Measurements from ENCODE around the gene INPP4B.
"Not testable (repeated sequence)": the region's sequence is repeated elsewhere in the genome, so short reads cannot be mapped to it uniquely, and the experiment has no call there.

The INPP4B gene

DNA sequence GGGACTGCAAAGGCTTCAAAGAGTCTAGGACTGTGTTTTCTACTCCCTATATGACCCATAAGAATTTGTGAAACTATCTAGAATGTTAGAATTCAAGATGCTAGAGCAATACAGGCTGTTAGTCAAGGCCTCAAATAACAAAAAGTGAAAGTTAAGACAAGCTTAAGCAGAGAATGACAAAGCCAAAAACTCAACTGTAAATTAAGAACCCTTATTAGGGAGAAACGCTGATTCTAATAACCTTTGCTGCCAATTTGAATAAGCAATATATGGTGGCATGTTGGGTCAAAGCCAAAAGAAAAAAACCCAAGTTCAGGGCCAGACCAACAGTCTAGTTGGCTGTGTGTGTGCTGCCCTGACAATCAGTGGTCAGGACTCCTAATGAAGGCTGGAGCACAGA is 160.0 kb downstream of the INPP4B start:
- DNase-seq (ENCODE audit: low read depth in 2 of 2), result no peak

DNA sequence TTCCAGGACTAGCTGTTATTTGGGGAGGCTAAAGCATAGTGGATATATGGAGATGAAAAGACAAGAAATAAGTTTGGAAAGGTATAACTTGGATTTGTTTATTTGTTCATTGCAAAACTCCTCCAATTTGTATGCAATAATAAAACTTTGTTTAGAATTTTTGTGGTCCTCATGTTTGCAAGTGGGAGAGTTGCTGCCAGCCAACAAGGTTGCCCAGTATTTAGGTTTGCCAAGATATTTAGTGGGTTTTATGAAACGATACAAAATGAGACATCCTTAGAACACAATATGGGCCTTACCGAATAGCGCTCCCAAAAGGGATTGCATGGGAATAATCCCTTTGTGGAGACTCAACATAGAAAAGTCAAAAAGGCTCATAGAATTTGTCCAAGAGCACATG is 162.1 kb downstream of the INPP4B start:
- no peak for DNase-seq (ENCODE audit: low read depth in 2 of 2)

- DNase-seq (ENCODE audit: low read depth in 2 of 2), result no peak
These were observed 162.6 kb downstream of the INPP4B start for GRCh38 chr4:142683503-142683902.

DNA sequence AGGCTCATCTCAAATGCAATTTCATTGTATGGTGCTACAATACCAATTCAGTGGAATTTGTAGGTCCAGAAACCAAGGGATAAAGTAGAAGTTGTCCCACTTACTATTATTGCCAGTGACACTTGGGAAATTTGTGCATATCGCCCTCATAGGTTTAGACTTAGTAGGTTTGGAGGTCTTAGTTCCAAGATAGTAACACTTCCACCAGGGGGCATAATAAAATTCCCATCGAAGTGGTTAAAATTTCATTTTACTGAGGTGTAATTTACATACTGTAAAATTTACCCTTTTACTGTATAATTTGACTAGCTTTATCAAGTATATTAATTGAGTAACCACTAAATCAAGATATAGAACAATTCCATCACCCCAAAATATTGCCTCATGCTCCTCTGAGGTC is 174.6 kb downstream of the INPP4B start:
- no peak for DNase-seq (ENCODE audit: low read depth in 2 of 2)

- DNase-seq (ENCODE audit: low read depth in 2 of 2), result no peak
These were observed 182.3 kb downstream of the INPP4B start for GRCh38 chr4:142663828-142664227.

DNA sequence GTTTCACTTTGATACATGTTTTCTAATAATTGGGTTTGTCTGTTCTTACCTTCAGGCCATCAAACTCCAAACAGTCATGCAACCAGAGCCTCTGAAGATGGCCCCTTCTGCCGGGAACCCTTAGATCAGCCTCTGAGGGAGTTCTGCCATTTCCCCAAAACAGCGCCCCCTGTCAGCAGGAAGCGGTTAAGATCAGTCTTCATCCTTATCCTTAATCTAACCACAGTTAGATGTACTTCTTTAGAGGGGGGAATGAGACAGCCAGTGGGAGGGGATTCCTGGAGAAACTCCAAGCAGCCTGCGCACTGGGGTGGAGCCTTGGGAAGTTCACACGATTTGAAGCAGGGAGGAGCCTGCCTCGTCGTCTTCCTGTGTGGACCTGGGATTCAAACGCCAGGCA is 185.4 kb downstream of the INPP4B start:
- DNase-seq (ENCODE audit: low read depth in 2 of 2), result no peak

GRCh38 chr4:142656178-142656577 is 189.9 kb downstream of the INPP4B start:
- no peak for DNase-seq (ENCODE audit: low read depth in 2 of 2)

DNA sequence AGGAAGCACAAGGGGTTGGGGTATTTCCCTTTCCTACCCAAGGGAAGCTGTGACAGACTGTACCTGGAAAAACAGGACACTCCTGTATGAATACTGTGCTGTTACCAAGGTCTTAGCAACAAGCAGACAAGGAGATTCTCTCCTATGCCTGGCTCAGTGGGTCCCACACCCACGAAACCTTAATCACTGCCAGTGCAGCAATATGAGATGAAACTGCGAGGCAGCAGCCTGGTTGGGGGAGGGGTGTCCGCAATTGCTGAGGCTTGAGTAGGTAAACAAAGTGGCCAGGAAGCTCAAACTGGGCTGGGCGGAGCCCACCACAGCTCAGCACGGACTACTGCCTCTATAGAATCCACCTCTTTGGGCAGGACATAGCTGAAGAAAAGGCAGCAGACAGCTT is 197.7 kb downstream of the INPP4B start:
- no peak for DNase-seq (ENCODE audit: low read depth in 2 of 2)

DNA sequence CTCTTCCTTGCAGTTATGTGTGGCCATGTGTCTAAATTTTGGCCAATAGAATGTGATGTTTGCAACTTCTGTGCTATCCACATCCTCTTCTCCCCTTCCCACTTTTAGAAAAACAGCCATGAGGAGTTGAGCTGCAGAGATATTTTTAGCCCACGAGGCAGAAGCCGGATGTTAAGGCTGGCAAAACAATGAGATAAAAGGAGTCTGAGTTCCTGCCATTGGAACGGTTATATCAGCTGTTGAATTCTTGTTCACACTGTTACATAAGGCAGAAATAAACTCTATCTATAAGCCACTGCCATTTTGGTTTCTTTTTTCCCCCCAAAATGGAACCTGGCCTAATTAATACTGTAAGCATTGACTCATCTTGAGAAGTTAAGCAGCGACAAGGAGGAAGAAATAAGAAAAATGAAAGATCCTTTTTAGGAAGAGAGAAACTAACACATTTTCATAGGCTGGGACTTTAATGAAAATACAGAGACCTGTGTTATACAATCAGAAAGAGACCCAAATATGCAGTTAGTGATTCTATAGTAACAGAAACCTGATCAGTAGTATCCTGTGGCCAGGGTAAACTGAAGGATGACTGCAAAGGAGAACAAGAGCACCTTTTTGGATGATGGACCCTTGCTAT is 200.5 kb downstream of the INPP4B start:
- no peak for DNase-seq (ENCODE audit: low read depth in 2 of 2)

DNA sequence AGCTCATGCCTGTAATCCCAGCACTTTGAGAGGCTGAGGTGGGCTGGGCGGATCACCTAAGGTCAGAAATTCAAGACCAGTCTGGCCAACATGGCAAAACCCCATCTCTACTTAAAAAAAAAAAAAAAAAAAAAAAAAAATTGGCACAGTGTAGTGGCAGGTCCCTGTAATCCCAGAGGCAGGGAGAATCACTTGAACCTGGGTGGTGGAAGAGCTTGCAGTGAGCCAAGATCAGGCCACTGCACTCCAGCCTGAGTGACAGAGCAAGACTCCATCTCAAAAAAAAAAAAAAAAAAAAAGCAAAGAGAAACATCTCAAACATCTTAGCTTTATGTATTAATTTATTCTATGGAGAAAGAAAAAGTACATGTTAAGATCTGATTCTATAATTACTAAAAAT is 201.5 kb downstream of the INPP4B start:
- DNase-seq (ENCODE audit: low read depth in 2 of 2), result not testable (repeated sequence)

DNA sequence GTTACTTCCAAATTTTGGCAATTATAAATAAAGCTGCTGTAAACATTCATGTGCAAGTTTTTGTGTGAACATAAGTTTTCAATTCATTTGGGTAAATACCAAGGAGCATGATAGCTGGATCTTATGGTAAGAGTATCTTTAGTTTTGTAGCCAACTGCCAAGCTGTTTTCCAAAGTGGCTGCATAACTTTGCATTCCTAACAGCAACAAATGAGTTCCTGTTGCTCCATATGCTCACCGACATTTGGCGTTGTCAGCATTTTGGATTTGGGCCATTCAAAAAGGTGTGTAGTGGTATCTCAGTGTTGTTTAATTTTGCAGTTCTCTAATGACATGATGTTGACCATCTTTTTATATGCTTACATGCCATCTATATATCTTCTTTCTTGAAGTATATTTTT is 208.5 kb downstream of the INPP4B start:
- DNase-seq (ENCODE audit: low read depth in 2 of 2), result no peak

GRCh38 chr4:142631836-142632235 is 214.3 kb downstream of the INPP4B start:
- no peak for DNase-seq (ENCODE audit: low read depth in 2 of 2)

DNA sequence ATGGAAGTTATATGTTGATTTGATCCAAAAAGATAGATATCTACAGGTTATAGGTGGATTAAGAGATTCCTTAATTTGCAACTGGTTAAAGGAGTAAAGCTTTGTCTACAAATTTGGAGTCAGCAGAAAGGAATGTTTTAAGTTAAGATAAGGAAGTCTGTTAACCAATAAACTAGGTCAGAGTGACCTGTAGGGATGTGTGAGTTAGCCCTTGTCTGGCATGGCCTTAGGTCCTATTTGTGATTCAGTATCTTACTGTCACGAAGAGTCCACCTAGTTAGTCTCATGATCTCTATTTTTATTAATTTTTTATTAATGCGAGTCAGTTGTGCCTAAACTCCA is 230.8 kb downstream of the INPP4B start:
- DNase-seq (ENCODE audit: low read depth in 2 of 2), result no peak

GRCh38 chr4:142614621-142615323 is 231.3 kb downstream of the INPP4B start:
- no peak for DNase-seq (ENCODE audit: low read depth in 2 of 2)

GRCh38 chr4:142607976-142608375 is 238.1 kb downstream of the INPP4B start:
- DNase-seq (ENCODE audit: low read depth in 2 of 2), result no peak

DNA sequence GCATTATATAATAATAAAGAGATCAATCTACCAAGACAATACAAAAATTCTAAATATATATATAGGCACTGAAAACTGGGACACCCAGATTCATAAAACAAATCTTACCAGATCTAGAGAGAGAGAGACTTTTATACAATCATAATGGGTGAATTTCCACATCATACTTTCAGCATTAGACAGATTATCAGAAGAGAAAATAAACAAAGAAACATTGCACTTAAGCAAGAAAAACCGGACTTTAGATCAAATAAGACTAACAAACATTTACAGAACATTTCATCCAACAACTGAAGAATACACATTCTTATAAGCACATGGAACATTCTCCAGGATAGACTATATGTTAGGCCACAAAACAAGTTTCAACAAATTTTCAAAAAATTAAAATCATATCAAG is 245.1 kb downstream of the INPP4B start:
- DNase-seq (ENCODE audit: low read depth in 2 of 2), result no peak

- DNase-seq (ENCODE audit: low read depth in 2 of 2), result no peak
These were observed 248.0 kb downstream of the INPP4B start for GRCh38 chr4:142598132-142598531.

DNA sequence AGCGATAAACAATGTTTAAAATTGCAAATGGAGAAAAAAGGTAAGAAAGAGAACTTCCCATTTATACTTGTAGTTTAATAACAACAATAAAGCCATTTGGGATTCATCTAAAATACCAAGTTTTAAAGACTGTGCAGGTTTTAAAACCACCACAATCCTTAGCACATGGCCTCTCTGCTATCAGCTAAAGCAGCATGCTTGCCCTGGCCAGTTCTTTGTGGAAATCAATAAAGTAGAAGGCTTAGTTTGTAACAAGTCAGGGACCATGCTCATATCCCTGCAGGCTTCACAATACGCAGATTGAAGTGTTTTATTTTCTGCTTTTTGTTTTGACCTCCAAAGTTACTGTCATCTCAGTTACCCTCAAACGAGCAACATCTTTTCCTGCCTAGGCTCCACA is 249.5 kb downstream of the INPP4B start:
- DNase-seq (ENCODE audit: low read depth in 2 of 2), result no peak

DNA sequence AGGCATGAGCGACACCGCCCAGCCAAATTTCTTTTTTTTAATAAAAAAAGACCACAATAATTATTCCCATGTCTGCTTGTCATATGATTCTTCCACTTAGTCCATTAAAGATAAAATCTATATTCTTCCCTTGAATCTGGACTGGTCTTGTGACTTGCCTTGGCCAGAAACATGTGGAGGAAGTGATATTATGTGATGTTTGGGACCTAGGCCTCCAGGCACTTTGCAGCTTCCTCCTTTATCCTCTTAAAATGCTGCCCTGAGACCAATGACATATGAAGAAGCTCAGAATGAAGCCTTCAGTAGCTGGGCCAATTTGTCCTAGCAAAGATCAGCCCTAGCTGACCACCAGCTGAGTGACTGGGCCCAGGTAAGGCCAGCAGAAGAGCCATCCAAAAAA is 250.0 kb downstream of the INPP4B start:
- DNase-seq (ENCODE audit: low read depth in 2 of 2), result no peak

DNA sequence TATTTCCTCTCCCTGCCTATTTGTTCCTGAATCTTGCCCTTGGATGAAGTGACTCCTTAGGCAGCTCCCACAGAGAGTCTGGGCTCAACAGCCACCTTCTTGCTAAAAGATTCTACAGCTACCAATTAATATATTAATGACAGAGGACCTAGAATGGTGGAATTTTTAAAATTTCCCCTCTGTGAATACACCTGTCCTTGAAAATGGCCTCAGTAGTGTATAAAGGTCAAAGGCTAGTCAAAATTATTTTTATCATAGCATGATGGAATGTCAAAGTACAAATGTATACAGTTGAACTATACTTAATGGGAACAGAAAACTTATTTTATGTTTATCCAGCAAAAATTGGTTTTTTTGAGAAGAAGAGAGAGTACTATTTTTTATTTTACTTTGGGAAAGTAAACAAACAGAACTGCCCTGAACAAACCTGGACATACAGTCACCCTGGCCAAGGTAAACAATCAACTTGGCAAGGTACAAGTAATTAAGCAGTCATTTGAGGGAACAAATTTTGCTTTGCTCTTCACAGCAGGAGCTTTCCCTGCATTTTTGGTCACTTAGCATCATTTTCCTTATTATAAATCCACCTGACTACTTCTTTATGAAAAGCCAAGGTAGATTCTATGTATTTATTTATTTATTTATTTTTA is 250.8 kb downstream of the INPP4B start:
- no peak for DNase-seq (ENCODE audit: low read depth in 2 of 2)

- DNase-seq (ENCODE audit: low read depth in 2 of 2), result no peak
These were observed 260.7 kb downstream of the INPP4B start for GRCh38 chr4:142585411-142585810.

DNA sequence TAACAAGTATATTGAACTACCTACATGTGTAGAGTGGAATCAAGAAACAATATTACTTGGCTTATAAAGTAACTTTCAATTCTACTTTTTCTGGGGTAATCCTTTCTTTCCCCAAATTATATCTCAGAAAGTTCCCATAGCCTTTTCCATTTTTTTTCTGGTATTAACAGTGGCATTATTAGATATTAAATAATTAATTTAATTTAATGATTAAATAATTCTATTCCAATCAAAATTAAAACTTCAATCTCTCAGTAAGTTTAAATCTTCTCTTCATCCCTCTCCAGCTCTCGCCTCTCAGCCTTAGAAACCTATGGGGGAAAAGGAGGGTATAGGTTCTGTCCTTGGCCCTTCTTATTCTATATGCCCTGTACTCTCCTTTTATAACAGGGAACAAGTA is 262.4 kb downstream of the INPP4B start:
- no peak for DNase-seq (ENCODE audit: low read depth in 2 of 2)

DNA sequence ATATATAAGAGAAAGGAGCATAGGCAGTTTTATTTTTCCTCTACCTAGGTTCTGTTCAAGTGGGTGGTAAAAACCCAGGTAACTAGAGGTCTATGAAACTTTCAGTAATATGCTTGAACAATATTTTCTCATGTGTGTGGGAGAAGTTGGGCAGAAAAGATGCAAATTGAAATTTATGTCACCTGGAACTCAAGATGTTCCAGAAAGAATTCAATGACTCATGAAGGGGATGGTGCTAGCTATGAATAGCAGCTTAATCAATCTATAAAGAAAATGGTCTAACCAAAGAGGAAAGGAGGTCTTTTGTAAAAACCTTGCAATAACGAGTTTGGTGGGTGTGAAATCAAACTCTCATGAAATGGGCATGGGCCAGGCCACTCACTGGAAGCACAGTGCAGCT is 263.8 kb downstream of the INPP4B start:
- no peak for DNase-seq (ENCODE audit: low read depth in 2 of 2)

All from stimulated activated CD8-positive, alpha-beta memory T cell treated with anti-CD3 and anti-CD28 coated beads, Interleukin-2, amount 100 ng/mL, for 1 hour (primary cell).